HCEC 1CT (cell line): ENCODE results near the gene GPC1.
"Not testable (repeated sequence)": the region's sequence is repeated elsewhere in the genome, so short reads cannot be mapped to it uniquely, and the experiment has no call there.

Experiments
- DNase-seq: peaks from one replicate; pipeline ENCODE4 v3.0.0-alpha.2; 2017

Gene GPC1

DNA sequence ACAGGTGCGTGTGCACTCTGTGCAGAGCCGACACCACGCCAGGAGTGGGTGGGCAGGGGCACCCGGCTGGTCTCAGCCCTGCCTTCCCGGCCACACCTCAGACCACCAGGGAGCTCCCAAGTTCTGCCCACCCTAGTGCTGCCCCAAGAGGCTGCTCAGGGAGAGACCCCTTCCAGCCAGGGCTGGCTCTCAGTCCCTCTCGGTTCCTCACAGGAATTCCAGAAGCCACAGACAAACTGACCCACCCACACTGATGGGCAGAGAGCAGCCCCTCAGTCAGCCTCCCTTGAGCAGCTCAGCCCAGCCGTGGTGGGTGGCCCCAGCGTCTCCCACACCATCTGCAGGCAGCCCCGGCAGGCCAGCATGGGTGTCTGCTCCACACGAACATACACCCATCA lies 33.8 kb downstream of the GPC1 start:
- DNase-seq: no peak

DNA sequence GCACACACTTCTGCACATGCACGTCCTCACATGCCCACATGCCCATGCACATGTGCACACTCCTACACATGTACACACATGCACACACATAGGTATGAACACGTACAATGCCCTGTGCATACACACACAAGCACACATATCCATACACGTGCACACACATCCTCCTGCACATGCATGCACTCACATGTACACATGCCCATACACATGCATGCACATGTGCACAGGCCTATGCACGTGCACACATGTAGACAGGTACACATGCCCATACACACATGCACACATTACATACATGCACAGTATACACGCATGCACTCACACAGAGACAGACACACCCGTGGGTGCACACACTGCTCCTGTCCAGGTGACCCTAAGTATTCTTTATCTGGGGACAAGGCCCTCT lies 34.3 kb downstream of the GPC1 start:
- no peak for DNase-seq

DNA sequence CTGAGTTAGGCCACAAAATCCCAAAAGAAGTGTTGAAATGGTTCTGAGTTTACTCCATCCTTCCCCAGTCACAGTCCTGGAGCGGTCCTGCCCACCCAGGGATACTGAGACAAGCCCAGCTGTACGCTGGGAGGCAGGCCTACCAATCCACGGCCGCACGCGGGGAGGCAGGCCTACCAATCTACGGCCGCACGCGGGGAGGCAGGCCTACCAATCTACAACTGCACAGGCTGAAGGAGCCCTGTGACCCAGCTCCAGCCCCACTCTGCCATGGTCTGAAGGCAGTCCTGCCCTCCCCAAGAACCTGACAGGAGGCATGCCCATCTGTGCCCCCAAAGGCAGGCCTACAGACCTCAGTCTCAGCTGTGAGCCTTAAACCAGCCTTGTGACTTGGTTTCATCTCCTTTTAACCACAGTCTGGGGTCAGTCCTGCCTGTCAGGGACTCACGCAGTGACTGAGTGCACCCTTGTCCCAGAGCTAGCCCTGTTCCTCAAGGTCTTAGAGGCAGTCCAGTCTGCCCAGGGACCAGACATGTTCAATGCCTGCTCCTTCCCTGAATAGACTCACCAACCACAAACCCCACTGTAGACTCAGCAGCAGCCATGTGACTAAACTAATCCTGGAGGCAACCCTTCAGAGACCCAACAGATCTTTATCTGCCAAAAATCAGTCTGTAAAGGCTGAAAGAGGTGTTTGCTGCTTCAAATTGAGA lies 36.8 kb downstream of the GPC1 start:
- no peak for DNase-seq

DNA sequence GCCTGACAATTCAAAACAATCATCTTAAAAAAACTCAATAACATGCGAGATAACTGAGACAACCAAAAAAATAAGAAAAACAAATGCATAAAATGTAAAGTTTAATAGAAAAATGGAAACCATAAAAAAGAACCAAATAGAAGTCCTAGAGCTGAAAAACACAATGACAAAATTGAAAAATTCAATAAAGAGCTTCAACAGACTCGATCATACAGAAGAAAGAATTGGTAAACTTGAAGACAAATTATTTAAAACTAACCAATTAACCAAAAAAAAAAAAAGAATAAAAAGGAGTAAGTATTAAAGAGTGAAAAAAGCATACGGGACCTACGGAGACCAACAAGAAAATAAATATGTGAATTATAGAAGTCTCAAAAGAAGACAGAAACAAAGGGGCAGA lies 37.7 kb downstream of the GPC1 start:
- DNase-seq: no peak

DNA sequence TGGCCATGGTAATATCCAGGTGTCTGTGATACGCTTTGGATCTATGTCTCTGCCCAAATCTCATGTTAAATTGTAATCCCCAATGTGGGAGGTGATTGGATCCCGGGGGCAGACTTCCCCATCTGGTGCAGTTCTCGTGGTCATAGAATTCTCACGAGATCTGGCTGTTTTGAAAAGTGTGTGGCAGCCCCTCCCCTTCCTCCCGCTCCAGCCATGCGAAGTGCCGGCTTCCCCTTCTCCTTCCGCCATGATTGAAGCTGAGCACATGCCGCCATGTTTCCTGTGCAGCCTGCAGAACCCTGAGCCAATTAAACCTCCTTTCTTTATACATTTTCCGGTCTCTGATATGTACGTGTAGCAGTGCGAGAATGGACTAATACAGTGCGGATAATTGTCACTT lies 42.5 kb downstream of the GPC1 start:
- no peak for DNase-seq

DNA sequence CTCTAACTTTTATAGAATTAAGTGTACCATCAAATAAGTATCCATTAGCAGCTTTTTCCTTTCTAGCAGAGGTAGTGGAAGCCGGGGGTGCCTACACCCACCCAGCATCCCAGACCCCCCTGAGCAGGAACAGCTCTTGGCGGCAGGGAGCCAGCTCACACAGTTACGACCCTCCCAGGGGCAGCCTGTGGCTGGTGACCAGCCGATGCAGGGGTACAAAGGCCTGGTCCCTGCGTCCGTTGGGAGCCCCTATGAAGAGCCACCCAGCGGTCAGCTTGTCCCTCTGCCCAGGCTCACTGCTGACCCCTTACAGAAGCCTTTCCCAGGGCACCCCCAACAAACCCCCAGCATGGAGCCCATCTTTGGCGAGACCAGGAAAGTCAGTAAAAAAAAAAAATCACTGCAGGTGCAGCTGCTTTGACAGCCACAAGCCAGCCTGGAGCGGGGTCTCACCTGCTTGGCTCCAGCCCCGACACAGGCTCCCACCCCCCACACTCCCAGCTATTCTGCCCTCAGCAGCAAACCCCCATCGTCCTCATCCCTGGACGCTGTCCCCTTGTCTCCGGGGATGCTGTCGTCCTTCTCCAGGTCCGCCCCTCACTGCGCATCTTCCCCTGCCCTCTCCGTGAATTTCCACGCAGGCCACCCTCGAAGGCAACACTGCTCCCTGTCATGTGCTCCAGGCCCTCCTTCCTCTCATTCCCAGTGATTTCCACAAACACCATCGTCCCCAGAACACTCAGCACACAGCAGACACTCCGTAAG lies 43.1 kb downstream of the GPC1 start:
- no peak for DNase-seq

DNA sequence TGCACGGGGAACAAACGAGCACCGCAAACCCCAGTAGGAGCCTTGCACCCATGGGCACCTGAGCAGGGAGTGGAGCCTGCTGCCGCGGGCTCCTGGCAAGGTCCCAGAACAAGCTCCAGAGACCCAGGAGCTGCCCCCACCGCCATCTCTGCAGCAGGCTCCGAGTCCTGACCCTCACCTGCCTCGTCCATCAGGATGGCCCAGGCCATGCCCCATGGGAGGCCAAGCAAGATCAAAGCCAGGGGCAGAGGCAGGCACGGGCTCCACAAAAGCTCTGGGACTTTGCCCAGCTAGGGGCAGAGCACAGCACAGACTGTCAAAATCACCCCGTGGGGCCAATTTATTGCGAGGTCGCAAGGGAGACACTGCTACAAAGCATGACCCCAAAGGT lies 43.6 kb downstream of the GPC1 start:
- DNase-seq: no peak

DNA sequence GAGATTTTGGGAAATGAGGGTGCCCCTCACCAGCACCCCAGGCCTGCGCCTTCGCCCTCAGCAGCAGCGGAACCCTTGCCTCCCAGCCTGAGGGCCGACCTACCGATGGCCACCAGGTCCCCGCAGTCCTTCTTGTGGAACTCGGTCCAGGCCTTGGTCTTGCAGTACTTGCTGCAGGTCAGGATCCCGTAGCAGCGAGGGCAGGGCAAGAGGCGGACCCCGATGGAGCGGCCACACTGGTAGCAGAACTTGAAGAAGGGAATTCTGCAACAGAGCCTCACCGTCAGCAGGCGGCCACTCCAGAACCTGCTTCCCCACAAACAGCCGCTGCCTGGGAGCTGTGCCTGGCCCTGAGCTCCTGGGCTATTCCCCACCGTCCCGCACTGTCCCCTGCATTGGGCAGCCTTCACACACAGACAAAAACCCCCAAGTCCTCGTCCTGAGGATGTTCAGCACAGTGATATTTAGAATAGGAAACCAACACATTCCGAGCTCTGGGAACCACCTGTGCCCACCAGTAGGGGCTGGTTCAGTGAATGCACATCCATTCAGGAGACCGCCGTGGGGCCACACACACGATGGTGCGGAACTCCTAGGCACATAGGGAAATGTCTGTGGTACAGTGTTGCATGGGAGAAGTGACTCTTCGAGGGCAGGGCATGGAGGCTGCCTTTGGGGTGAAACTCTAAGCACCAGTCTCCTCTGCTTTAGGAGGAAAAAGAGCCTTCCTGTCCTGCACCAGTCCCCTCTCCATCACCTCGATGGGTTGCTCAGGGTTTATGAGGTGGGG lies 45.6 kb downstream of the GPC1 start:
- no peak for DNase-seq

DNA sequence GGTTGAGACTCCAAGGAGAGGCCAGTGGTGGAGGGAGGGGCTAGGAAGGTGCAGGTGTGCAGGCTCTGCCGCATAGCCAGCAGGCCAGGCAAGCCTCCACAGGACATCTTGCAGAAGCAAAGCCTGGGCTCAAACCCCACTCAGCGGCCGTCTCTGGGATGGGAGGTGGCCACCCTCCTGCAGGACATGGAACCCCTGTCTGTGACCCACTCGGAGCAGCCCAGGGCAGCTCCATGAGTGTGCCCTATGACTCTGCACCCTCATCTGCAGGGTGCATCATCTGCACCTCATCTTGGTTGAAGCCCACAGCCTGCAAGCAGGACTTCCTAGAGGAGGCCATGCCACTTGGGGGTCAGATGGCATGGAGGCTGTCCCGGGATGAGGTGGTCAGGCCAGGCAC lies 46.3 kb downstream of the GPC1 start:
- no peak for DNase-seq

DNA sequence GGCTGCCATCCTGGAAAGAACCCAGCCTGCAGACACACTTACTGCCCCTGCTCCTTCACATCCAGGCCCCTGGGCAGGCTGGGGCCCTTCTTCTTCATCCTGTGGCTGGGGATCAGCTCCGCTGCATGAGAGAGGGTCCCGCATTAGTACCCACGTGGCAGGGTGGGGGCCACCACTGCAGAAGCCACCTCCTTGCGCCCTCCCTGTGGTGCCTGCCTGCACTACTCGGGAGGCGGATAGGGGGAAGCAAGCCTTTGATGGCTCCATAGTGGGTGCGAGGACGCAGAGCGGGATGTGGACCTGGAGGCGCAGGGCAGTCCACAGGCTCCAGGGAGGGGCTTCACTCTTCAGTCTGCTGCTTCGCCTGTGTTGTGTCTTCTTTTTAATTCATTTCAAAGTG lies 46.7 kb downstream of the GPC1 start:
- no peak for DNase-seq

DNA sequence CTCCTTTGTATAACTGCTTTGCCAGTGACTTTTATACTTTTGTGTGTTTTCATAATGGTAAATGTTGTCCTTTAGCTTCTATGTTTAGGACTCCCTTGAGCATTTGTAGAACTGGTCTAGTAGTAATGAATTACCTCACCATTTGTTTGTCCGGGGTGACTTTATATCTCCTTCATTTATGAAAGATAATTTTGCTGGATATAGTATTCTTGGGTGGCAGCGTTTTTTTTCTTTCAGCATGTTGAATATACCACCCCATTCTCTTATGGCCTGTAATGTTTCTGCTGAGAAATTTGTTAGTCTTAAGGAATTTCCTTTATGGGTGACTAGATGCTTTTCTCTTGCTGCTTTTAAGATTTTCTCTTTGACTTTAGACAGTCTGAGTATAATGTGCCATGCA lies 56.0 kb downstream of the GPC1 start:
- DNase-seq: no peak

DNA sequence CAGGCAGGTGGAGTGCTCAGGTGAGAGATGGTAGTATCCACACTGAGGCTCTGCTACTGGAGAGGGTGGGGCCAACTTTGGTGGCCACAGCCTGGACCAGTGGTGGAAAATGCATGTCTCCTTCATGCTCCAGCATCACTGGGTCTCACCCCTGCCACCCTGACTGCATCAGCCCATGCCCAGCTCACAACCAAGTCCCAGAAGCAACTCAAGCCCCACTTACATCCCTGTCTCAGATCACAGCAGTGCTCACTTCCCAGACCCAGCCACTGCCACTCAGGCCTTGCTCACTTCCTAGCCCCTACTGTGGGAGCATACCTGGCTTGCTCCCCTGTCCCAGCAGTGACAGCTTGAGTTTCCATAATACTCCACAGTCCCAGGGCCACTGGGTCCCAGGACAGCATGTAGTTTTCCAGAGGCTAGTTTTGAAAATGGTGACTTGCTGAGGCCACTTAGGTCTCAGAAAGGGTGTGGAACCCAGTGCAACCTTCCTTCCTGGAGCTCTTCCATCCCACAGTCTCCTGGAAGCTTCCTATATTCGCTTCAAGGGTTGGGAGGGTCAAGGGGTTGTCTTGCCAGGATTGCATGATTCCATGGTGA lies 58.8 kb downstream of the GPC1 start:
- no peak for DNase-seq

DNA sequence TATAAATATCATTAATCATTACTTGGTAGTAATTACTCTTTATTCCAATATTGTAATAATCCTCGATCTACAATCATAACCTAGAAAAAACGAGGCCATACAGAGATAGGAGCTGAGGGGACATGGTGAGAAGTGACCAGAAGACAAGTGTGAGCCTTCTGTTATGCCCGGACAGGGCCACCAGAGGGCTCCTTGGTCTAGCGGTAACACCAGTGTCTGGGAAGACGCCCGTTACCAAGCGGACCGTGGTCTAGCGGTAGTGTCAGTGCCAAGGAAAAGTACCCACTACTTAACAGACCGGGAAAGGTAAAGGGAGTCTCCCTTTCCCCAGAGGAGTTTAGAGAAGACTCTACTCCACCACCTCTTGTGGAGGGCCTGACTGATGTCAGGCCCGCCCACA lies 59.5 kb downstream of the GPC1 start:
- DNase-seq: not testable (repeated sequence)

DNA sequence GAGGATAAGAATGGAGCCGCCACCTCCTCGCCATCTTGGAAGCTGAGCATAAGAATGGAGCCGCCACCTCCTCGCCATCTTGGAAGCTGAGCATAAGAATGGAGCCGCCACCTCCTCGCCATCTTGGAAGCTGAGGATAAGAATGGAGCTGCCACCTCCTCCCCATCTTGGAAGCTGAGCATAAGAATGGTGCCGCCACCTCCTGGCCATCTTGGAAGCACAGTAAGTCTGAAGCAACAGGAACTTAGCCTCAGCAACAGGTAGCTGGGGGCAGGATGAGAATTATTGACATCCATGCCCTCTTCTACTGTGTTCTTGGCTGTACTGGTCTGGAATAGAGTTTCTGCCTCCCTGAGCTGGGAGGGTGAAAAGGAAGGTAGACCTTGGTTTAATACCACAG lies 61.6 kb downstream of the GPC1 start:
- not testable (repeated sequence) for DNase-seq

DNA sequence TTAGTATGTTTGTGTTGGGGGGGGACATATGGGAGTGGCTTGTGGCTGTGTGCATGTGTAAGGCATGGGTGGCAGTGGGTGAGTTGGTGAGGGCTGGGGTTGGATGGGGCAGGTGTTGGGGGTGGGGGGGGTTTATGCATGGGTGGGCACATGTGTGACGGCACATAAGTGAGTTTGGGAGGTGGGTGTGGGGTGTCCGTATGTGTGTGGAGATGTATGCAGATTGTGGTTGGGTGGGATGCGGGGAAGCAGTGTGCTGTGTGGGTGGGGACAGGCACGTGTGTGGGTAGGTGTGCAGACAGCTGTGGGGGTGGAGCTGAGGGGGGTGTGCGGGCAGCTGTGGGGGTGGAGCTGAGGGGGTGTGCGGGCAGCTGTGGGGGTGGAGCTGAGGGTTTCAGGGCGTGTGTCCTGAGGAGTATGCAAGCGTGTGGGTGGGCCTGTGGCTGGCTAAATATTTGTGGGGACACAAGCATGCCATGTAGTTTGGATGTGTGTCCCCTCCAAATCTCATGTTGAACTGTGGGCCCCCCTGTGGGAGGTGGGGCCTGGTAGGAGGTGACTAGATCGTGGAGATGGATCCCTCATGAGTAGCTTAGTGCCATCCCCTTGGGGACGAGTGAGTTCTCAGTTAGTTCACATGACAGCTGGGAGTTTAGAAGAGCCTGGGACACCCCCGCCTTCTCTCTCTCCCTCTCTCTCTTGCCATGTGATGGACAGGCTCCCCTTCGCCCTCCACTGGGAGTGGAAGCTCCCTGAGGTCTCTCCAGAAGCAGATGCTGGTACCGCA lies 62.9 kb downstream of the GPC1 start:
- DNase-seq: no peak

DNA sequence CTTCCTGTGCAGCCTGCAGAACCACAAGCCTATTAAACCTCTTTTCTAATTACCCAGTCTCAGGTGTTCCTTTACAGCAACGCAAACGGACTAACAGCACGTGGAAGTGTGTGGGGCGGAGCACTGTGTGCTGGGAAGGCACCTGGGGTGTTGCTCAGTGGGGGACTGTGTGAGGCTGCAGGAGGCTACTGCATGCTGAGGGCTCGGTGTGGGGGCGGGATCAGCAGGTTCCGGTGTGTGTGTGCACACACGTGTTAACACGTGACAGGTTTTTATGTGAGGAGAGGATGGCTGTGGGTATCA lies 63.4 kb downstream of the GPC1 start:
- DNase-seq: no peak

DNA sequence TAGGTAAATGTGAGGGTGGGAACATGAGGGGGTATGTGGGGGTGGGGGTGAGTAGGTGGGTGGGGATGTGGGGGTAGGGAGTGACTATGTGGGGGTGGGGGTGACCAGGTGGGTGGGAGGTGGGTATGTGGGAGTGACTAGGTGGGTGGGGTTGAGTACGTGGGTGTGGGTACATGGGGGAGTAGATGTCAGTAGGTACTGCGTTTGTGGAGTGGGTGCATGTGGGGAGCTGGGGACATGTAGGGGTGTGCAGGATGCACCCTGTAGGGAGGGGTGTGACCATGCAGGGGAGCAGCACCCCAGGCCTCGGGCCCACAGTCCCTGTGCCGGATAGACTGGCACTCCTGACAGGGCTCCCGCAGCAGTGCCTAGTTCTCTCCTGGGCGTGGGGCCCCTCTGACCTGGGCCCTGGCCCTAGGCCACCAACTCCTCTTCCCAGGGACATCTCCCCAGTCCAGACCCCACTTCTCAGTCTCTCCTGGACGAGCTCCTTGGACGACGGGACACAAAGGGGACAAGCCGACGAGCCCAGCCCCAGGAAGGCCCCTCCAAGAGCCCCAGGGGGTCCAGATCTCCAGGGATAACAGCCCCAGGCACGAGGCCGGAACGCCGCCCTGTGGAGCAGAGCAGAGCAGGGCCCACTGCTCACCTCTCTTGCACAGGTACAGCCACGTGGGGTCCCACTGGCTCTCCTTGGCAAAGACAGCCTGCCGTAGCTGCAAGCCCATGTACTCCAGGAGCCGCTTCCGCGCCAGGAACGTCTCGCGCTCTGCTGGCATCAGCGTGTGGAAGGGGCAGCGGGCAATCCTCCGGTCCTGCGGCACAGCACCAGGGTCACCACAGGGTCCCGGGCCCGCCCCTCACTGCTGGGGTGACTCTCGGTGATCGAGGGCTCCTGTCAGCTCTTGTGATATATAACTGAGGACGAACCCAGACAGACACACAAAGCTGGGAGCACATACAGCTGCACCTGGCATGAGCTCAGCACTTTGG lies 64.1 kb downstream of the GPC1 start:
- no peak for DNase-seq

DNA sequence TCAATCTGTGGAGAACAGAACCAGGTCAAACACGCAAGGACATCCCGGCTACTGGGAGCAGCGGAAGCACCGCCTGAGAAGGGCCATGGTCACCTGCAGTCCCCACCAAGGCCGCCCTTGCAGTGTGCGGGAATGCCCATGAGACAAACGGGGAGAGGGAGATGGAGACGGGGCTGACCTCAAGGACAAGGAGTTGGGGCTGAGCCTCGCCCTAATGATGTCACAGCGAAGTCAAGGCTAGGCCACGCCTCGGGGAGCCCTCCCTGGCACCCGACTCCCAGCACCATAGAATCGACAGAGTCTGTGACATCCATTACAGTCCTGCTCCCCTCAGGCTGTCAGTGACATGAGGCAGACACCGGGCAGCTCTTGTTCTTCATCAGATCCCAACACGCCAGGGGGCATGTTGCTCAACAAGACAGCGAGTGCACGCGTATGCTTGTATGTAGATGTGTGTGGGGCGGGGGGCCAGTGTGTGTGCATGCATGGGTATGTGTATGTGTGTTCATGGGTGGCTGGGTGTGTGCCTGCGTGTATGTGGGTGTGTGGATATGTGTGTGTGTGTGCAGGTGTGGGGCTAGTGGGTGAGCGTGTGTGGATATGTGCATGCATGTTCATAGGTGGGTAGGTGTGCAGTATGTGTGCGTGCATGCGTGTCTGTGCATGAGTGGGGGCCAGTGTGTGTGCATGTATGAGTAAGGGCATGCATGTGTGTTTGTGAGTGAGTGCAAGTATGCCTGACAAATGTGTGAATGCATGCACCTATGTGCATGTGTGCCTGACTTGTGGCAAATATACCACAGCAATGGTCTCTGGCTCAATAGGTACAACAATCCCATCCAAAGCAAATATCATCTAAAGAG lies 65.3 kb downstream of the GPC1 start:
- DNase-seq: no peak

DNA sequence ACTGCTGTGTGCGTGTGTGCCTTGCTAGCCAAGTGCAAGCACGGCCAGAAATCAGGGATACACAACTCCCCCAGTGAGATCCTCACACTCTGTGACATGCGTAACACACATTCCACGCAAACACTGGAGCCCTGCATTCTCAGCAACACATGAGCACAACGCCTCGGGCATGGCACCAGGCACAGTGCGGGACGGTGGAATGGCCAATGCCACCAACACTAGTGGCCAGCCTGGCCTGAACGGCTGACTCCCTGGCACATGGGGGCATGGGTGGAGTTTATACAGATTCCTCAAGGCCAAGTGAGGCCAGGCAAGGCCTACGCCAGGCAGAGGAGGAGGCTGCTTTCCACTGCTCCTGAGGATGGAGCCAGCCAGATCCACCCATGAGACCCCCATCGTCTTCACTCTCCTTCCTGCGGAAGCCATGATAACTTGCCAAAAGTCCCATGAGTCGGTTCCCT lies 66.1 kb downstream of the GPC1 start:
- DNase-seq: no peak

DNA sequence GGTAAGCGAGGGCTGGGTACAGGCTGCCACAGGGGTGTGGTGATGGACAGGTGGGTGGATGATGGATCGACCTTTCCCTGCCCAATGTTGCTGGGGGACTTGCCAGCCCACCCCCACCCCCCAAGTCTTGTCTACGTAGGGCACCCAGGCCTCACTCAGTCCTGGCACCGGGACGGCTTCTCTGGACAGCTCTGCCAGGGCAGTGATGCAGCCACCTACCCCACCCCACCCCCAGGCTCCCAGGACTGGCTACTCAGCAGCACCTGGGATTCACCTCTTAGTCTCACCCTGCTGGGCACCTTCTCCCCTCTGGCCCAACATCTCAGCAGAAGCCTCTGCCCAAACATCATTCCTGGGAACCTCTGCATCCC lies 66.6 kb downstream of the GPC1 start:
- no peak for DNase-seq
